ENCODE results near the gene SAP30.

GRCh38 chr4:173337463-173337862, 33.3 kb upstream of the SAP30 start:
- TF ChIP-seq CTCF (IDR thresholded peaks at IDR 0.05 in 2 of 3, conservative IDR thresholded peaks at IDR 0.05 in 1 of 3; ENCODE audit: borderline replicate concordance in 1 of 3, insufficient read depth in 1 of 3, low read depth in 2 of 3, low read length in 2 of 3) (no peak), ZNF274 (IDR thresholded peaks at IDR 0.05; ENCODE audit: low read depth, low read length) (no peak), CBX3 (IDR thresholded peaks at IDR 0.05; ENCODE audit: low read depth) (no peak), SIN3A (IDR thresholded peaks at IDR 0.05; ENCODE audit: low read depth) (no peak), JUND (IDR thresholded peaks at IDR 0.05) (no peak)

Measured in HCT116 (cell line).